Measurements from ENCODE around the gene RNF213. TPM values are rescaled to one million over a fixed set of nuclear protein-coding genes. Genes with fewer than 3 reads are reported as not detected.

RNF213 gene
- polyA plus RNA-seq, 1 donor (not counting 4 experiments of a cell fraction or from before 2014, with no cell fraction given) = 24.4 TPM

DNA sequence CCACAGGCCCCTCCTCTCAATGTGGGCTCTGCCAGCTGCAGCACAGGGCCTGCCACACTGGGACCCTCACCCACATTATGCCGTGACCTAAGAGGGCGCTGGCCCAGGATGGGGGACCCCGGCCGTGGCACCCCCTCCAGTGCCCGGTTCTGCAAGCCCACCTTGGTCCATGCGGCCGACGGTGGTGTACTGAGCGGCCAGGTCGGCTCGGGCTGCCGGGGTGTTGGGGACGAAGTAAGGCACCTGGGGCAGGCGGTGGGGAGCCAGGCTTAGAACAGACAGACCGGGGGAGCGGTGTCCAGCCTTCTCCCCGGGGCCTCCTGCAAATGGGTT lies 47.0 kb upstream of the RNF213 start:
- Histone ChIP-seq H3K4me2 (ENCODE audit: control insufficient read depth, extremely low read depth, insufficient read depth, low read depth, low read length) (no peak overlapping the region), H3K4me1 (ENCODE audit: control insufficient read depth, extremely low read depth, insufficient read depth, low read length) (no peaks in the 10 kb centered on the region), H2AFZ (ENCODE audit: control insufficient read depth, low read length) (no peak overlapping the region), H4K20me1 (ENCODE audit: control insufficient read depth, extremely low read depth, insufficient read depth, low read length) (no peaks in the 10 kb centered on the region), H3K9me3 (ENCODE audit: control insufficient read depth, low read depth, low read length) (no peaks in the 10 kb centered on the region), H3K27ac (ENCODE audit: control insufficient read depth, insufficient read depth, low read length) (no peak overlapping the region), H3K9me1 (ENCODE audit: control insufficient read depth, extremely low read depth, insufficient read depth, low read length) (no peaks in the 10 kb centered on the region), H3K36me3 (ENCODE audit: control insufficient read depth in 2 of 2, extremely low read depth in 1 of 2, insufficient read depth in 2 of 2, low read length in 2 of 2) (peaks cover 7 to 8% of the 10 kb centered on the region in 2 experiments), H3K9ac (ENCODE audit: control insufficient read depth, extremely low read depth, insufficient read depth, low read length) (no peak overlapping the region), H3K4me3 (ENCODE audit: control insufficient read depth in 2 of 3, extremely low read depth in 1 of 3, insufficient read depth in 2 of 3, low read depth in 1 of 3, low read length in 3 of 3) (no peak overlapping the region), H3K79me2 (ENCODE audit: control insufficient read depth, insufficient read depth, low read length) (no peaks in the 10 kb centered on the region), H3K27me3 (ENCODE audit: control insufficient read depth, extremely low read depth, insufficient read depth, low read length) (no peaks in the 10 kb centered on the region)
- TF ChIP-seq CTCF (optimal IDR thresholded peaks at IDR 0.05 in 1 of 3, IDR thresholded peaks at IDR 0.05 in 1 of 3, conservative IDR thresholded peaks at IDR 0.05 in 1 of 3; ENCODE audit: extremely low read depth in 1 of 3, insufficient read depth in 2 of 3, low read length in 3 of 3) = no peak
- TF ChIP-seq EZH2 (IDR thresholded peaks at IDR 0.05; ENCODE audit: low read length) = no peak
- DNase-seq (ENCODE audit: low read depth, low spot score) (no peak), FAIRE-seq (no peak)
- dilution Hi-C loops (cut with MboI; ENCODE audit: extremely low pct_ligation_motif_present, low sequenced_read_pairs) = no loop called here

GRCh38 chr17:80214012-80214877 lies 46.4 kb upstream of the RNF213 start:
- H3K9ac ChIP-seq (ENCODE audit: control insufficient read depth, extremely low read depth, insufficient read depth, low read length) = no peak overlapping the region
- no peak for FAIRE-seq
- DNase-seq (ENCODE audit: low read depth, low spot score) = no peak
- no peak overlapping the region for H3K27ac ChIP-seq (ENCODE audit: control insufficient read depth, insufficient read depth, low read length)
- H3K9me3 ChIP-seq (ENCODE audit: control insufficient read depth, low read depth, low read length) = no peaks in the 10 kb centered on the region
- H3K9me1 ChIP-seq (ENCODE audit: control insufficient read depth, extremely low read depth, insufficient read depth, low read length) = no peaks in the 10 kb centered on the region
- H3K4me1 ChIP-seq (ENCODE audit: control insufficient read depth, extremely low read depth, insufficient read depth, low read length) = peaks cover 2% of the 10 kb centered on the region
- no peaks in the 10 kb centered on the region for H4K20me1 ChIP-seq (ENCODE audit: control insufficient read depth, extremely low read depth, insufficient read depth, low read length)
- no peak overlapping the region for H3K4me3 ChIP-seq (ENCODE audit: control insufficient read depth in 2 of 3, extremely low read depth in 1 of 3, insufficient read depth in 2 of 3, low read depth in 1 of 3, low read length in 3 of 3)
- peaks cover 7 to 8% of the 10 kb centered on the region in 2 experiments for H3K36me3 ChIP-seq (ENCODE audit: control insufficient read depth in 2 of 2, extremely low read depth in 1 of 2, insufficient read depth in 2 of 2, low read length in 2 of 2)
- no peaks in the 10 kb centered on the region for H3K27me3 ChIP-seq (ENCODE audit: control insufficient read depth, extremely low read depth, insufficient read depth, low read length)
- TF ChIP-seq EZH2 (IDR thresholded peaks at IDR 0.05; ENCODE audit: low read length) = no peak
- no peak for TF ChIP-seq CTCF (optimal IDR thresholded peaks at IDR 0.05 in 1 of 3, IDR thresholded peaks at IDR 0.05 in 1 of 3, conservative IDR thresholded peaks at IDR 0.05 in 1 of 3; ENCODE audit: extremely low read depth in 1 of 3, insufficient read depth in 2 of 3, low read length in 3 of 3)
- dilution Hi-C loops (cut with MboI; ENCODE audit: extremely low pct_ligation_motif_present, low sequenced_read_pairs) = no loop called here
- no peak overlapping the region for H3K4me2 ChIP-seq (ENCODE audit: control insufficient read depth, extremely low read depth, insufficient read depth, low read depth, low read length)
- H2AFZ ChIP-seq (ENCODE audit: control insufficient read depth, low read length) = no peak overlapping the region
- no peaks in the 10 kb centered on the region for H3K79me2 ChIP-seq (ENCODE audit: control insufficient read depth, insufficient read depth, low read length)

Measured in keratinocyte (primary cell).